Measurements from ENCODE around the gene PIK3R5.
"Not testable (repeated sequence)": the region's sequence is repeated elsewhere in the genome, so short reads cannot be mapped to it uniquely, and the experiment has no call there.

PIK3R5 gene

GRCh38 chr17:8988263-8988935, 22.9 kb upstream of the PIK3R5 start:
- not testable (repeated sequence) for H3K4me3 ChIP-seq (ENCODE audit: low read depth, low read length)

DNA sequence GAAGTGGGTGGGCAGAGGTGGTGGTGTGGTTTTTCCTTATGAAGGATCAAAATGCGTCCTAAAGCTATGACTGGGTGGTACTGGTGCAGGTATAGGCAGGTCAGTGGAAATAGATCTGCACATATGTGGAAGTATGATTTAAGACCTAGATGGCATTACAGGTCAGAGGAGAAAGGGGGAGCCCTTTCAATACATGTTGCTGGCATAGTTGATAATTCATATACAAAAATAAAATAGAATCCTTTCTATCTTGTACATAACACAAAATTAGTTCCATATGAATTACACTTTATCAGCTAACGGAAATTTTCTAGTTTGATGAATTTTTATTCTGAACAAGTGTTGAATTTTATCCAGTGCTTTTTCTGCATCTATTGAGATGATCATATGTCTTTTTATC, 20.8 kb upstream of the PIK3R5 start:
- no peak overlapping the region for H3K4me3 ChIP-seq (ENCODE audit: low read depth, low read length)

DNA sequence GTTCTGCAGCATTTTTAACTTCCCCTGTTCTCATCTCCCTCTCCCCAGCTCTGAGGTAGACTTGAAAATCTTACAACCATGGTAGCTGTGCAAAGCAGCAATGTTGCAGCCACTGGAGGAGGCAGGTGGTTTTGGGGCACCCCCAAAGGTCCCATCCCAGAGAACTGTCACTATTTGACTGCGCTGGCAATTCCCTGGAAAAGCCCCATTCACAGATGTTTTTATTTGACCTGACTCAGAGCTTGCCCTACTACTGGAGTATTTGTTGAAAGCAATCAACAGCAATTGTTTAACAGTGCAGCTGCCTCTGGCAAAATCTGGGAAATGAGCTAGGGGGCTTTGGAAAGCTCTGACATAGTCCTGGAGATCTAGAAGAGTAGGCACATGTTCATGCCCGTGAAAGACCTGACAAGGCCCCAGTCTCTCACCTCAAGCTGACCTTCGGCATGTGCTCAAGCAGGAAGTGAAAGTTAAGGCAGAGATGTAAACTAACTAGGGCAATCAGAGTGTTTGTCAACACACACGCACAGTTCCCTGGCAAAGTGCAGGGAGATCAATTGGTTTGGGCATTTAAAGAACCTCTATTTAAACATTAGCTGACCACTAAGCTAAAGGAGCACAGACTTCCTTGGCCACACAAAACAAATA, 19.7 kb upstream of the PIK3R5 start:
- no peak overlapping the region for H3K4me3 ChIP-seq (ENCODE audit: low read depth, low read length)

- not testable (repeated sequence) for H3K4me3 ChIP-seq (ENCODE audit: low read depth, low read length)
Measured at GRCh38 chr17:8984225-8984624, 18.7 kb upstream of the PIK3R5 start.

DNA sequence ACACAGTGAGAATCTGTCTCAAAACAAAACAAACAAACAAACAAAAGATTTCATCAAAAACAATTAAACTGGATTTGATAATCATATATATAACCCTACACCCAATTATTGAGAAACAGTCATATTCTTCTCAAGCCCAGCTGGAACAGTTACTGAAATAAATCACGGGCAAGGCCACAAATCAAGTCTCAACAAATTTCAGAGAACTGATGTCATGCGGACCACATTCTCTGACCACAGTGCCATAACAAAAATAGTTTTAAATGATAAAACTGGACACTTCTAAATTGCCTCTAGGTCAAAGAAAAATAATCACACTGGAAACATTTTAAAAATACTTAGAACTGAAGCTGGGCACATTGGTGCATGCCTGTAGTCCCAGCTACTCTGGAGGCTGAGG, 15.9 kb upstream of the PIK3R5 start:
- no peak overlapping the region for H3K4me3 ChIP-seq (ENCODE audit: low read depth, low read length)

DNA sequence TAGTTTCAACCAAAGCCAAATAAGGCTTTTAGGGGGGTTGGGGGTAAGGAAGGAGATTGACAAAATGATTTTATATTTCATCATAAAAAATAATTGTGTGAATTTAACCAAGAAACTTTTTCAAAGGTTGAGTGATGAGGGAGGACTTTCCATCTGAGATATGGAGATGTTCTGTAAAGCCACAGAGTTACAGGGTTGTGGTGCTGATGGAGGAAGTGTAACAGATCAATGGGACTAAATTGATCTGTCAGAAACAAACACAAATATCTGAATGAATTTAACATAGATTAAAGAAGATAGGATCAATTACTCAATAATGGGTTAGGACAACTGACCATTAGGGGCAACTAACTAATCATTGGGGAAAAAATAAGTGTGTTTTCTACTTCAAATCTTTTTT, 14.2 kb upstream of the PIK3R5 start:
- H3K4me3 ChIP-seq (ENCODE audit: low read depth, low read length), result no peak overlapping the region

DNA sequence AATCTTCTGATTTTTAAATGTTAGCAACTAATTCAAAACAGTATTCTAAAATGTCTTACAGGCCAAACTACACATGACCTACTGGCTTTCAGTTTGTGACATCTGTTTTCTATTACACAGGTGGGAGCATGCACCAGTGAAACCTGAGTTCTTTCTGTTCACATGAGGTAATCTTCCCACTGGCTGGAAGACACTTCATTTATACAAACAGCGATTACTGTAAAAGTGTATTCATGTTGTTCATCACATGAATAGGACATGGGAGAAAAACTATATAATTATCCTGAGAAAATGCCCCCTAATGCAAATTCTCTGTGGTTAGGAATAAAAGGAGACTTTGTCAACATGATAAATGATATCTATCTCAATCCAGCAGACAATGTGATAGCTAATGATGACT, 11.1 kb upstream of the PIK3R5 start:
- no peak overlapping the region for H3K4me3 ChIP-seq (ENCODE audit: low read depth, low read length)

DNA sequence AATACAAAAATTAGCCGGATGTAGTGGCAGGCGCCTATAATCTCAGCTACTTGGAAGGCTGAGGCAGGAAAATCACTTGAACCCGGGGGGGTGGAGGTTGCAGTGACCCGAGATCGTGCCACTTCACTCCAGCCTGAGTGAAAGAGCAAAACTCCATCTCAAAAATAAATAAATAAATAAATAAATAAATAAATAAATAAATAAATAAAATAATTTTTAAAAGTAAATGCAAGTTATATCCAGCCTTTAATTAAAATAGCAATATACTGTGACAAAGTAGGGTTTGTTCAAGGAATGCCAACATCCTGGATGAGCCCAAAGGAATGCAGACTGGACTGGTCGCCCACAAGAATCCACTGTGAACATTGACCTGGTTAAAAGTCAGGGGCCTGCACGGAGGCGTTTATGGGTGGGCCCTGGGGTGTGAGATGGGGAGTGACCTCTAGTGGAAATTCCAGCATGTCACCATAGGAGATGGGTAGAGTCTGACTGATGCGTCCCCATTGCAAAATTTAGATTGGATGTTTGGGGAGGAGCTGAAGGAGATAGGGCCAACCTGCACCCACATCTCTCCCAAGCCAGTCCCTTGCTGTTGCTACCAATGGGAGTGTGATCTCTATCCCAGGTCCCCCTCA, 9.7 kb upstream of the PIK3R5 start:
- H3K4me3 ChIP-seq (ENCODE audit: low read depth, low read length), result no peak overlapping the region

DNA sequence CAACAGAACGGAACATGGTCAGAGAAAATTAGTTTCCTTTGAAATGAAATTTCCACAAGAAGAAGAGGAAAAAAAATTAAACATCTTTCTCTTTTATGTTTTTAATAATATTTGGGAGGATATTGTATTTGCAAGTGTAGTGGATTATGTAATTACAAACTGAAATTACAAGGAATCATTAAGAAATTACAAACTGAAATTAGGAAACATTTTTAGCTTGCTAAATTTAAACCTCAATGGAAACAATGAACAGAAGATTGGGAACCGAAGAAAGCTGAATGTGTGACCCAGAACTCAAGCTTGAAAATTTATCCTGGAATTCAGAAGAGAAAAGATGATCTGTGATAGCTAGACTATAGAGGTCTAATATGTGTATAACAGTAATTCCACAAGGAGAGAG, 4.4 kb upstream of the PIK3R5 start:
- H3K4me3 ChIP-seq (ENCODE audit: low read depth, low read length), result no peak overlapping the region

DNA sequence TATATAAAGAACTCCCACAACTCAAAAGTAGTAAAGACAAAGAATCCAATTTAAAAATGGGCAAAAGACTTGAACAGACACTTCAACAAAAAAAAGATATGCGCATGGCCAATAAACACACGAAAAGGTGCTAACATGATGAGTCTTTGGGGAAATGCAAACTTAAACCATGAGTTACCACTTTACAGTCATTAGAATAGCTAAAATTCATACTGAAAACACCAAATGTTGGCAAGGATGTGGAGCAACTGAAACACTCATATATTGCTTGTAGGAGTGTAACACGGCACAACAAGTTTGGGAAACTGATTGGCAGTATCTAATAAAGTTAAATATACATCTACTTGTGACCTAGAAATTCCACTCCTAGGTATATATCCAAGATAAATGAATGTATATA, 3.0 kb upstream of the PIK3R5 start:
- no peak overlapping the region for H3K4me3 ChIP-seq (ENCODE audit: low read depth, low read length)

GRCh38 chr17:8967861-8968260, 2.4 kb upstream of the PIK3R5 start:
- H3K4me3 ChIP-seq (ENCODE audit: low read depth, low read length), result no peak overlapping the region

DNA sequence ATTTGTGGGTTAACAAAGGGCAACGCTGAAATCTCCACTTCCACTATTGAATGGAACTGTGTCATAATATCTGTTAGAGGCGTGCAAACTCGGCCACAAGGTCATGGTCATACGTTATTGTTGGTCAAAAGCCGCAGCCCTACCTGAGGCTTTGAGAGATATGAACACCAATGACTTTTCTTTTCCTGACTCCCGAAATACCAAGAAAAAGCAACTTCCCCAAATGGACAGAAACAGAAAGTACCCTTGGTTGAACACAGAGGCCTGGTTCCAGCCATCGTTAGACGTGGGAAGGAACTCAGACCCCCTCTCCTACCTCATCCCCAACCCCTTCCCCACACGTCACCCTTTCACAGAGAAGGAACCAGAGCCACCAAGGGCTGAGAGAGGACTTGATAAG, 1.4 kb upstream of the PIK3R5 start:
- no peak overlapping the region for H3K4me3 ChIP-seq (ENCODE audit: low read depth, low read length)

- peak overlapping the region; percentile 35 for H3K4me3 ChIP-seq (ENCODE audit: low read depth, low read length)
Measured at GRCh38 chr17:8964801-8965393, 610 bp downstream of the PIK3R5 start.

DNA sequence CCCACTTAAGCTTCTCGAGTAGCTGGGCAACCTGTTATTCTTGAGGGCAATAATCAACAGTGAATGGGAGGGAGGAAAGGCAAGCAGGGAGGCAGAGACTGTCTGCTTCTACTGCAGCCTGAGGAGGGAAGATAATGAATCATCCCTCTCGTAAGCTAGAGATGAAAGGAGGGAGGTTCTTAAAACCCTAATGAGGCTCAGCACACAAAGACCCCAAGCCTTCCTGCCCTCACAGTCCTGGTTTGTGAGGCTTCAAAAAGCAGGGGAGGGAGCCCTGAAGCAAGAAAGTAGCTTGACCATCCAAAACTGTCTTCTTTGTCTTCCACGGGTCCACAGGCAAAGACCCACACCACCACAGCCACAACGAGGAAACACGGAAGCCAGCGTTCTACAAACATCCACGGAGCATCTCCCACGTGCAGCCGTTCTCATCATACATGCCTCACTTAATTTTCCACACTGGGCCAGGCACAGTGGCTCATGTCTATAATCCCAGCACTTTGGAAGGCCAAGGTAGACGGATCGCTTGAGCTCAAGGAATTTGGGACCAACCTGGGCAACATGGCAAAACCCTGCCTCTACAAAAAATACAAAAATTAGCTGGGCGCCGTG, 1.8 kb downstream of the PIK3R5 start:
- no peak overlapping the region for H3K4me3 ChIP-seq (ENCODE audit: low read depth, low read length)

DNA sequence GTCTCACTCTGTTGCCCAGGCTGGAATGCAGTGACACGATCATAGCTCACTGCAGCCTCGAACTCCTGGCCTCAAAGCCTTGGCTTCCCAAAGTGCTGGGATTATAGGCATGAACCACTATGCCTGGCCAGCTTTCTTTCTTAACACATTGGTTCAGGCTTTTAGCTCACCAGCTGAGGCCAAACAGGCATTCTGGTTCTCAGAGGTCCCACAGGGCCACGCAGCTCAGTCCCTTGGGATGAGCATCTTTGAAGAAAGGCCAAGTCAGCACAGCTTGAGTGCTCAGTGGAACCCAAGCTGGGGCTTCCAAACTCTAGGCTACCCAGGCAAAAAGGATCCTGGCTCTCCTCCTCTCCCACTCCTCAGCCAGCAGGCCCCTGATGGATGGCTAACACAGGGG, 2.5 kb downstream of the PIK3R5 start:
- no peak overlapping the region for H3K4me3 ChIP-seq (ENCODE audit: low read depth, low read length)

DNA sequence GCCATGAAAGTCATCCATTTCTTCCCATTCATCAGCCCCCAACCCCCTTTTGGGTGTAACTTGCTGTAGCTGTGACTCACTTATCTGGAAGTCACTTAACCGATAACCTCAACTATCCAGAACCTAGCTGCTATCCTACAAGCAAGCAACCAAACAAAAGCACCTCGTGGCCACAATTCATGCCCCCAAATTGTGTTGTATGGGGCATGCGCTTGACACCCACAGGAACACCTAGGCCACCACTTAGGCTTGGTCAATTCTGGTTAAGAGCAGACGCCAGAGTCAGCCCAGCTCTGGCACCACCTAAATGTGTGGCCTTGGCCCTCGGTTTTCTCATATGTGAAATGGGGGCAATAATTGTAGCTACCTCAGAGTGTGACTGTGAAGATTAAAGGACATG, 3.7 kb downstream of the PIK3R5 start:
- no peak overlapping the region for H3K4me3 ChIP-seq (ENCODE audit: low read depth, low read length)

GRCh38 chr17:8960325-8961140, 5.0 kb downstream of the PIK3R5 start:
- no peak overlapping the region for H3K4me3 ChIP-seq (ENCODE audit: low read depth, low read length)

DNA sequence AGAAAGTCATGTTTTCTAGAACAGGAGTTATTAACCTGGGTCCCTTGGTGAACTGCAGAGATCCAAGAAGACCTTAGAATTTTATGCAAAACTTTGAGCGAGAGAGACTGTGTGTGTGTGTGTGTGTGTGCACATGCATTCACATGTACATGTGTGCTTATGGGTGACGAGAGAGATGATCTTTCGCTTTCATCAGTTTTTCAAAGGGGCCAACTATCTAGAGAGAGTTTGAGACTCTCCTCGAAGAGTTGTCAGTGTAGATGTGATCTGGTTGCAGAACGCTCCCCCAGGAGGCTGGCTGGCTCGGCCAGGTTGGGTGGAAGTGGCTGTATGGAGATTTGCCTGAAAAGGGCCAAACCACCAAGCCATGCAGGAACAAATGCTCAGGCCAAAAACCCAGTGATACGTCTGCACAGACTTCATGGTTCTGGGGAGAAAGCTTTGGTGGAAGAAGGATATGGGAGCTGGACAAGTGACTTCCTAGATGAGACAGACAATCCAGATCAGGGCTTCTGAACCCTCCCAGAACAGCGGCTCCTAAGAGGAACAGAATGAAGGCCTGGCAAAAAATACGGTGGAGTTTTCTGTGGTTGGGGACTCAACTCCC, 6.1 kb downstream of the PIK3R5 start:
- no peak overlapping the region for H3K4me3 ChIP-seq (ENCODE audit: low read depth, low read length)

GRCh38 chr17:8957721-8958120, 7.8 kb downstream of the PIK3R5 start:
- no peak overlapping the region for H3K4me3 ChIP-seq (ENCODE audit: low read depth, low read length)

GRCh38 chr17:8956465-8956902, 9.0 kb downstream of the PIK3R5 start:
- H3K4me3 ChIP-seq (ENCODE audit: low read depth, low read length), result no peak overlapping the region
